Parathyroid adenoma (tissue), 2 donors: ENCODE data around the gene SLC37A2.
A peak's percentile ranks its signal among the peaks of the same experiment; 100 is the strongest.

Experiments
- H2AFZ ChIP-seq: fragments of 300-600 bp; sonication (generic); one replicate; pipeline ENCODE4 v1.7.0; 2017; ENCODE audit warnings: antibody characterized with exemption, mild to moderate bottlenecking
- H3K27ac ChIP-seq: fragments of 300-600 bp; sonication (generic); one replicate; pipeline ENCODE4 v1.7.0; 2017
- H3K27me3 ChIP-seq: fragments of 300-600 bp; sonication (generic); one replicate; pipeline ENCODE4 v1.7.0; 2017; ENCODE audit warnings: low read length; ENCODE audit not compliant: control insufficient read depth, insufficient read depth
- H3K36me3 ChIP-seq: fragments of 300-600 bp; sonication (generic); one replicate; pipeline ENCODE4 v1.7.0; 2017; ENCODE audit warnings: low read length; ENCODE audit not compliant: control insufficient read depth, insufficient read depth
- H3K4me1 ChIP-seq: fragments of 300-600 bp; sonication (generic); one replicate; pipeline ENCODE4 v1.7.0; 2017; ENCODE audit warnings: control low read depth
- H3K4me2 ChIP-seq: fragments of 300-600 bp; sonication (generic); one replicate; pipeline ENCODE4 v1.7.0; 2017; ENCODE audit warnings: low read length
- H3K4me3 ChIP-seq: fragments of 300-600 bp; sonication (generic); one replicate; pipeline ENCODE4 v1.7.0; 2017; ENCODE audit warnings: low read depth, low read length
- H3K79me2 ChIP-seq: fragments of 300-600 bp; sonication (generic); one replicate; pipeline ENCODE4 v1.7.0; 2017; ENCODE audit warnings: control low read depth
- H3K9ac ChIP-seq: fragments of 300-600 bp; sonication (generic); one replicate; pipeline ENCODE4 v1.7.0; 2017; ENCODE audit warnings: mild to moderate bottlenecking
- H3K9me3 ChIP-seq: fragments of 300-600 bp; sonication (generic); one replicate; pipeline ENCODE4 v1.7.0; 2017; ENCODE audit warnings: low read length; ENCODE audit not compliant: control insufficient read depth
- CTCF ChIP-seq: fragments of 300-600 bp; sonication (generic); IDR thresholded peaks from one replicate; pipeline ENCODE4 v1.7.0; 2017; ENCODE audit warnings: antibody characterized with exemption, mild to moderate bottlenecking
- donor health status: primary hyperparathyroidism.

SLC37A2 gene

GRCh38 chr11:125069796-125070195, 6.7 kb downstream of the SLC37A2 start:
- Histone ChIP-seq H3K79me2 (no peaks in the 10 kb centered on the region), H3K4me2 (no peak overlapping the region), H3K27ac (no peak overlapping the region), H3K27me3 (no peaks in the 10 kb centered on the region), H3K9ac (no peak overlapping the region), H3K4me3 (no peak overlapping the region), H3K4me1 (no peaks in the 10 kb centered on the region), H3K9me3 (no peaks in the 10 kb centered on the region), H2AFZ (no peak overlapping the region), H3K36me3 (no peaks in the 10 kb centered on the region)
- TF ChIP-seq CTCF: no peak

DNA sequence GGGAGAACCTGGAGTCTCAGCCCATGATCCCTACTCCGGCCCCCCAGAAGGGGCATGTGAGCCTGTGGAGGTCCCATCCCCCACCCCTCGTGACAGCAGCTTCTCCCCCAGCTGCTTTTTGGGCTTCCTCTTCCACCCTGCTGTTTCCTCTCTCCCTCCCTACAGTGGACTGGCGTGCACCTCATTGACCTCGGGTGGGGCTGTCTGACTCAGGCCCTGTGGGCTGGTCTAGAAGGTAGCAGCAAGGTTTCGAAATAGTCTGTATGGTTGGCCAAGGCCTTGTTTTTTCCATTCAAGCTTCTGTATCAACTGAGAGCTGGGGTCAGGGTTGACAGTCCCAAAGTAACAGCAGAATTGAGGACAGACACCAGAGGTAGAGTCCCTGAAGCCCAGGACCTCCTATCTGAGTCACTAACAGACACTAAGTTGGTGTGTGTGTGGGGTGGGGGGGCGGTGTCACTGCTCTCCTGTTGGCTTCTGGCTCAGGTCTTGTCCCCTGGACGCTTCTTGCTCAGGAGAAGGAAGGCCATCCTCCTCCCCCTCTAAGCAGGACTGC, 7.7 kb downstream of the SLC37A2 start:
- Histone ChIP-seq H3K4me2 (no peak overlapping the region), H3K27me3 (no peaks in the 10 kb centered on the region), H3K79me2 (no peaks in the 10 kb centered on the region), H3K9ac (no peak overlapping the region), H3K36me3 (no peaks in the 10 kb centered on the region), H2AFZ (no peak overlapping the region), H3K9me3 (no peaks in the 10 kb centered on the region), H3K4me3 (no peak overlapping the region), H3K4me1 (no peaks in the 10 kb centered on the region), H3K27ac (no peak overlapping the region)
- TF ChIP-seq CTCF: no peak

- no peak for TF ChIP-seq CTCF
- no peak overlapping the region for H3K9ac ChIP-seq
- no peaks in the 10 kb centered on the region for H3K79me2 ChIP-seq
- no peaks in the 10 kb centered on the region for H3K36me3 ChIP-seq
- H3K27ac ChIP-seq: no peak overlapping the region
- H3K9me3 ChIP-seq: no peaks in the 10 kb centered on the region
- no peak overlapping the region for H3K4me3 ChIP-seq
- no peaks in the 10 kb centered on the region for H3K4me1 ChIP-seq
- no peaks in the 10 kb centered on the region for H3K27me3 ChIP-seq
- H2AFZ ChIP-seq: peak overlapping the region; percentile 56
- no peak overlapping the region for H3K4me2 ChIP-seq
Measured at GRCh38 chr11:125071435-125071834, 8.3 kb downstream of the SLC37A2 start.

- Histone ChIP-seq H3K4me1 (no peaks in the 10 kb centered on the region), H3K36me3 (no peaks in the 10 kb centered on the region), H3K27ac (no peak overlapping the region), H3K79me2 (no peaks in the 10 kb centered on the region), H3K9me3 (no peaks in the 10 kb centered on the region), H3K4me3 (no peak overlapping the region), H2AFZ (no peak overlapping the region), H3K9ac (no peak overlapping the region), H3K27me3 (no peaks in the 10 kb centered on the region), H3K4me2 (no peak overlapping the region)
- TF ChIP-seq CTCF: no peak
Measured at GRCh38 chr11:125071846-125072217, 8.7 kb downstream of the SLC37A2 start.

DNA sequence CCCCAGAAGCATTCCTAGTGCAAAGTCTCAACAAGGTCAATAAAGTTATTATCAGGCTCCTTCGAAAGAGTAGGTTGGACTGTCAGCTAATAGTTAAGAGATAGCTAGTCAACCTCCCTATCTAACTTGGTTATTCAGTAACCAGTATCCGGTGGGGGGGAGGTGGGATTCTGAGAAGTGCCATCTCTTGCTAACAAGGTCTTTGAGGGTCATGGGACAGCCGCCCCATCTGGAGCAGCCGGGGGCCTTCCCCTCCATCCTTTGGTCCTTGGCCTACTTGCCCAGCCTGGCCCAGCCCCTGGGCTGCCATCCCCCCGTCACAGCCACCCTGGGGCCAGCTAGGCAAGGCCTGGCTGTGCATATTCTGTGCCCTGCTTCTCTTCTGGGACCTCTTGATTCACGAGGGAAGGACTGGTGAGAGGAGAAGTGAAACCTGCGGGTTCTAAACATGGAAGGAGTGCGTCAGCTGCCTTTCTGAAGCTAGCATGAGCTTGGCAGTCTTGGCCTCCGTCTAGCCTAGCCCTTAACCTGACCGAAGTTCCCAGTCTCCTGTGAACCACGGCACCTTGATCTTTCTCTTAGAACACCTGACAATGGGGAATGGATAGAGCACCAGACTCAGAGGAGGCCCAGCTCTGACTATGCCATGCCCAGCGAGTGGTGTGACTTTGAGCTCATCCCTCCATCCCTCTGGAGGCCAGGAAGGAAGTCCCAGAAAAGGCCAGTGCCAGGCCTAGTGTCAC, 9.3 kb downstream of the SLC37A2 start:
- H3K4me1 ChIP-seq: no peaks in the 10 kb centered on the region
- H3K4me3 ChIP-seq: no peak overlapping the region
- no peaks in the 10 kb centered on the region for H3K36me3 ChIP-seq
- no peaks in the 10 kb centered on the region for H3K79me2 ChIP-seq
- no peak overlapping the region for H2AFZ ChIP-seq
- no peaks in the 10 kb centered on the region for H3K27me3 ChIP-seq
- no peak overlapping the region for H3K27ac ChIP-seq
- H3K9ac ChIP-seq: no peak overlapping the region
- TF ChIP-seq CTCF: no peak
- H3K9me3 ChIP-seq: no peaks in the 10 kb centered on the region
- no peak overlapping the region for H3K4me2 ChIP-seq
